Natural killer cell (primary cell): ENCODE data around the gene ZNF786. TPM values are rescaled to one million over a fixed set of nuclear protein-coding genes. Genes with fewer than 3 reads are reported as not detected.

Source experiments
- ATAC-seq, 3 donors: fragments of 150-1000 bp in 2 of 3; fragments of 200-7000 bp in 1 of 3; cut with Tn5 transposase; 1 replicate in 1 of 3; 2 replicates in 2 of 3; pipeline ENCODE4 v1.10.0; 2021; ENCODE audit warnings: mild to moderate bottlenecking in 2 of 3, moderate library complexity in 2 of 3
- DNase-seq, 2 donors: peaks; one replicate each; pipeline versions ENCODE4 v3.0.0 to v3.0.0-alpha.2; 2013 to 2021; ENCODE audit warnings: mixed read lengths in 1 of 2
- H3K27ac ChIP-seq: one replicate; pipeline ENCODE4 v1.5.1; 2013; ENCODE audit warnings: mild to moderate bottlenecking, low read length
- H3K27me3 ChIP-seq: one replicate; pipeline ENCODE4 v1.6.1; 2013; ENCODE audit warnings: low read length; ENCODE audit not compliant: control insufficient read depth, insufficient read depth
- H3K36me3 ChIP-seq: one replicate; pipeline ENCODE4 v1.6.1; 2013; ENCODE audit warnings: low read length; ENCODE audit not compliant: control insufficient read depth, insufficient read depth
- H3K4me1 ChIP-seq: one replicate; pipeline ENCODE4 v1.6.1; 2013; ENCODE audit warnings: low read length; ENCODE audit not compliant: control insufficient read depth, insufficient read depth
- H3K4me3 ChIP-seq: one replicate; pipeline ENCODE4 v1.5.1; 2013; ENCODE audit warnings: low read length
- H3K9me3 ChIP-seq: one replicate; pipeline ENCODE4 v1.6.1; 2013; ENCODE audit warnings: low read length; ENCODE audit not compliant: control insufficient read depth, insufficient read depth
- H3K27ac Mint-ChIP-seq, 2 donors: one replicate each; pipeline ENCODE4 v1.8.0; 2022; ENCODE audit warnings: mild to moderate bottlenecking in 2 of 2, mixed read lengths in 2 of 2, moderate library complexity in 1 of 2
- H3K27me3 Mint-ChIP-seq, 2 donors: one replicate each; pipeline ENCODE4 v1.8.0; 2022; ENCODE audit warnings: low read depth in 2 of 2, mixed read lengths in 2 of 2
- H3K36me3 Mint-ChIP-seq: one replicate; pipeline ENCODE4 v1.8.0; 2022; ENCODE audit warnings: mixed read lengths
- H3K4me1 Mint-ChIP-seq, 2 donors: one replicate each; pipeline ENCODE4 v1.8.0; 2022; ENCODE audit warnings: mixed read lengths in 2 of 2
- H3K4me3 Mint-ChIP-seq: one replicate; pipeline ENCODE4 v1.8.0; 2022; ENCODE audit warnings: mild to moderate bottlenecking, moderate library complexity, mixed read lengths
- H3K9me3 Mint-ChIP-seq, 2 donors: one replicate each; pipeline ENCODE4 v1.8.0; 2022; ENCODE audit warnings: mixed read lengths in 2 of 2
- WGBS: methylation state at CpG from one replicate; pipeline ENCODE4 v1.1.7; 2013; ENCODE audit warnings: missing lambda C conversion rate; ENCODE audit not compliant: insufficient coverage; 5-methylcytosine and 5-hydroxymethylcytosine counted together
- intact Hi-C: fragments of 100-400 bp; cut with micrococcal nuclease; formaldehyde crosslinking; loops from one replicate; pipeline ENCODE4 v1.14.2; 2022
- total RNA-seq, 4 donors: library from RNA; stranded (reverse); fragments of 120-200 nt in 1 of 4; gene quantifications; one replicate each; pipeline versions ENCODE4 v1.2.3 to v1.2.4, GENCODE V29; 2013 to 2022
- TF ChIP-seq, protein P1 (sequence below): fragments of 200-600 bp; IDR thresholded peaks from one replicate; pipeline ENCODE4 v1.8.0; 2022; ENCODE audit warnings: antibody characterized with exemption

Gene ZNF786
- total RNA-seq, 3 donors from 2014 or later (not counting 1 experiment from before 2014, with no cell fraction given), result 3.2 to 9.1 (median 4.6) TPM

- peak overlapping the region; percentile 88 for H3K27ac ChIP-seq
- H3K9me3 ChIP-seq, result peaks cover 4% of the 10 kb centered on the region
- WGBS, result 10% methylated on average over 21 of the region's 21 CpGs
- peaks cover 1% of the 10 kb centered on the region for H3K36me3 ChIP-seq
- H3K27me3 ChIP-seq, result no peaks in the 10 kb centered on the region
- peak overlapping the region; percentile 89 to 98 for H3K27ac Mint-ChIP-seq
- H3K4me1 Mint-ChIP-seq, result peaks cover 25 to 36% of the 10 kb centered on the region in 2 donors
- H3K36me3 Mint-ChIP-seq, result peaks cover under 1% of the 10 kb centered on the region
- H3K9me3 Mint-ChIP-seq, result no peaks in the 10 kb centered on the region
- ATAC-seq (no peak), DNase-seq (no peak)
- H3K27me3 Mint-ChIP-seq, result no peaks in the 10 kb centered on the region
- peaks cover 17% of the 10 kb centered on the region for H3K4me1 ChIP-seq
- TF ChIP-seq, protein P1, sequence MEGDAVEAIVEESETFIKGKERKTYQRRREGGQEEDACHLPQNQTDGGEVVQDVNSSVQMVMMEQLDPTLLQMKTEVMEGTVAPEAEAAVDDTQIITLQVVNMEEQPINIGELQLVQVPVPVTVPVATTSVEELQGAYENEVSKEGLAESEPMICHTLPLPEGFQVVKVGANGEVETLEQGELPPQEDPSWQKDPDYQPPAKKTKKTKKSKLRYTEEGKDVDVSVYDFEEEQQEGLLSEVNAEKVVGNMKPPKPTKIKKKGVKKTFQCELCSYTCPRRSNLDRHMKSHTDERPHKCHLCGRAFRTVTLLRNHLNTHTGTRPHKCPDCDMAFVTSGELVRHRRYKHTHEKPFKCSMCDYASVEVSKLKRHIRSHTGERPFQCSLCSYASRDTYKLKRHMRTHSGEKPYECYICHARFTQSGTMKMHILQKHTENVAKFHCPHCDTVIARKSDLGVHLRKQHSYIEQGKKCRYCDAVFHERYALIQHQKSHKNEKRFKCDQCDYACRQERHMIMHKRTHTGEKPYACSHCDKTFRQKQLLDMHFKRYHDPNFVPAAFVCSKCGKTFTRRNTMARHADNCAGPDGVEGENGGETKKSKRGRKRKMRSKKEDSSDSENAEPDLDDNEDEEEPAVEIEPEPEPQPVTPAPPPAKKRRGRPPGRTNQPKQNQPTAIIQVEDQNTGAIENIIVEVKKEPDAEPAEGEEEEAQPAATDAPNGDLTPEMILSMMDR, result no peak
- peak overlapping the region; percentile 100 for H3K4me3 Mint-ChIP-seq
- intact Hi-C loops, result no loop called here
- H3K4me3 ChIP-seq, result peak overlapping the region; percentile 100
Measured at GRCh38 chr7:149125189-149125862, 34.8 kb upstream of the ZNF786 start.

DNA sequence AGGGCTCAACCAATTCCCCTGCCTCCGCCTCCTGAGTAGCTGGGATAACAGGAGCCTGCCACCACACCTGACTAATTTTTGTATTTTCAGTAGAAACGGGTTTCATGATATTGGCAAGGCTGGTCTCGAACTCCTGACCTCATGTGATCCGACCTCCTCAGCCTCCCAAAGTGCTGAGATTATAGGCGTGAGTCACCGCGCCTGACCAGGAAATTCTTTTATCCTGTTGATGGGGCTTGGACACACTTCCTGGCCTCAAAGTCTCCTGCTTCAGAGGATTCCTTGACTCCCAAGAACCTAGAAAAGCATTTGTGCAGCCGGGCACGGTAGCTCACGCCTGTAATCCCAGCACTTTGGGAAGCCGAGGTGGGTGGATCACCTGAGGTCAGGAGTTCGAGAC lies 19.5 kb upstream of the ZNF786 start:
- Histone ChIP-seq H3K9me3 (no peaks in the 10 kb centered on the region), H3K27me3 (no peaks in the 10 kb centered on the region), H3K36me3 (no peaks in the 10 kb centered on the region), H3K4me3 (no peak overlapping the region), H3K4me1 (no peaks in the 10 kb centered on the region), H3K27ac (no peak overlapping the region)
- Mint-ChIP-seq H3K9me3 (no peaks in the 10 kb centered on the region), H3K4me3 (no peak overlapping the region), H3K4me1 (no peaks in the 10 kb centered on the region), H3K27me3 (no peaks in the 10 kb centered on the region), H3K36me3 (no peaks in the 10 kb centered on the region), H3K27ac (no peak overlapping the region)
- ATAC-seq (no peak), DNase-seq (no peak)
- intact Hi-C loops, result no loop called here
- 95% methylated on average over 10 of the region's 12 CpGs for WGBS
- TF ChIP-seq, protein P1, result no peak

DNA sequence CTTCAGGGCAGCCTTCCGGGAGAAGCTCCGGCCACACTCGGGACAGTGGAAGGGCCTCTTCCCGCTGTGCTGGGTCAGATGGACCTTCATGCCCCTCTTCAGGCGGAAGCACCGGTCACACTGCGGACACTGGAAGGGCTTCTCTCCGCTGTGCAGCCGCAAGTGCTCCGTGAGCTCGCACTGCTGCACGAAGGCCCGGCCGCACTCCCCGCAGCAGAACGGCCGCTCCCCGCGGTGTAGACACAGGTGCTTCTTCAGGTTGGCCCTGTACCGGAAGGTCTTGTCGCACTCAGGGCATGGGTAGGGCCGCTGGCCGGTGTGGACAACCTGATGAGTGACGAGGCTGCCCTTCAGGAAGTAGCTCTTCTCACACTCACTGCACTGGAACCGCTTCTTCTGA lies 14.2 kb upstream of the ZNF786 start:
- DNase-seq (no peak), ATAC-seq (no peak)
- Mint-ChIP-seq H3K36me3 (no peaks in the 10 kb centered on the region), H3K4me1 (no peaks in the 10 kb centered on the region), H3K27ac (no peak overlapping the region), H3K4me3 (no peak overlapping the region), H3K27me3 (peaks cover 0 to 2% of the 10 kb centered on the region in 2 donors), H3K9me3 (no peaks in the 10 kb centered on the region)
- Histone ChIP-seq H3K27me3 (no peaks in the 10 kb centered on the region), H3K4me3 (no peak overlapping the region), H3K27ac (no peak overlapping the region), H3K4me1 (no peaks in the 10 kb centered on the region), H3K9me3 (no peaks in the 10 kb centered on the region), H3K36me3 (no peaks in the 10 kb centered on the region)
- TF ChIP-seq, protein P1, result no peak
- intact Hi-C loops, result no loop called here
- WGBS, result 96% methylated on average over 25 of the region's 25 CpGs

DNA sequence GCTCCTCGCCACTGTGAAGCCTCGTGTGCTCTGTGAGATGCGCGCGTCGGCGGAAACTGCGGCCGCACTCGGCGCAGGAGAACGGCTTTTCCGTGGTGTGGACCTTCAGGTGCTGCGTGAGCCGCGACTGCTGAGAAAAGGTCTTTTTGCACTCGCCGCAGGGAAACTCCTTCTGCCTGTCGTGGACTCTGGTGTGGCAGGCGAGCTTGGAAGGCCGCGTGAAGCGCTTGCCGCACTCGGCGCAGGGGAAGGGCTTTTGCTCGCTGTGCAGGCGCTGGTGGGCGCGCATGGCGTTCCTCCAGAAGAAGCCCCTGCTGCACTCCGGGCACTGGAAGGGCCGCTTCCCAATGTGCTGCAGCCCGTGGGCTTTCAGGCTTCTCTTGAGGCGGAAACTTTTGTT lies 13.7 kb upstream of the ZNF786 start:
- no peak overlapping the region for H3K27ac ChIP-seq
- H3K27me3 ChIP-seq, result no peaks in the 10 kb centered on the region
- DNase-seq, result no peak
- no peak for ATAC-seq
- H3K4me1 Mint-ChIP-seq, result no peaks in the 10 kb centered on the region
- TF ChIP-seq, protein P1, result no peak
- H3K4me3 Mint-ChIP-seq, result no peak overlapping the region
- H3K4me3 ChIP-seq, result no peak overlapping the region
- H3K9me3 ChIP-seq, result no peaks in the 10 kb centered on the region
- H3K36me3 ChIP-seq, result no peaks in the 10 kb centered on the region
- H3K27ac Mint-ChIP-seq, result no peak overlapping the region
- H3K9me3 Mint-ChIP-seq, result no peaks in the 10 kb centered on the region
- H3K27me3 Mint-ChIP-seq, result peaks cover 0 to 2% of the 10 kb centered on the region in 2 donors
- 97% methylated on average over 35 of the region's 35 CpGs for WGBS
- no peaks in the 10 kb centered on the region for H3K36me3 Mint-ChIP-seq
- no peaks in the 10 kb centered on the region for H3K4me1 ChIP-seq
- intact Hi-C loops, result no loop called here
